CD8-positive, alpha-beta memory T cell (primary cell): ENCODE results near the gene PTCD1. TPM values are rescaled to one million over a fixed set of nuclear protein-coding genes. Genes with fewer than 3 reads are reported as not detected.
A peak's percentile ranks its signal among the peaks of the same experiment; 100 is the strongest.
"Not testable (repeated sequence)": the region's sequence is repeated elsewhere in the genome, so short reads cannot be mapped to it uniquely, and the experiment has no call there.

Experiments used
- CTCF ChIA-PET: fragments of 350-600 bp; sonication (Branson Sonifier 250); formaldehyde crosslinking; loops from one replicate; lab custom pipeline; 2021; ENCODE audit warnings: antibody characterized with exemption; lab: Charles Lee
- POLR2A ChIA-PET: fragments of 350-600 bp; sonication (Branson Sonifier 250); formaldehyde crosslinking; loops from one replicate; lab custom pipeline; 2021; ENCODE audit warnings: antibody characterized with exemption; lab: Charles Lee
- DNase-seq, 5 donors: peaks; one replicate each; pipeline versions ENCODE4 v3.0.0 to v3.0.0-alpha.2; 2020 to 2022; ENCODE audit warnings: mixed read lengths in 1 of 5
- H3K27ac ChIP-seq: one replicate; pipeline ENCODE4 v1.7.0; 2013; ENCODE audit warnings: low read depth, mild to moderate bottlenecking, low read length, moderate library complexity
- H3K27me3 ChIP-seq: 2 replicates; pipeline ENCODE4 v1.7.0; 2013; ENCODE audit warnings: low read length, mild to moderate bottlenecking; ENCODE audit not compliant: insufficient read depth, poor library complexity, severe bottlenecking
- H3K36me3 ChIP-seq: 2 replicates; pipeline ENCODE4 v1.7.0; 2013; ENCODE audit warnings: mild to moderate bottlenecking, low read length, moderate library complexity; ENCODE audit not compliant: insufficient read depth
- H3K4me1 ChIP-seq: 2 replicates; pipeline ENCODE4 v1.7.0; 2013; ENCODE audit warnings: mild to moderate bottlenecking, low read length, moderate library complexity; ENCODE audit not compliant: insufficient read depth
- H3K4me3 ChIP-seq: 2 replicates; pipeline ENCODE4 v1.7.0; 2013; ENCODE audit warnings: mild to moderate bottlenecking, low read length
- H3K9me3 ChIP-seq: 2 replicates; pipeline ENCODE4 v1.7.0; 2013; ENCODE audit warnings: mild to moderate bottlenecking, low read length
- H3K27ac Mint-ChIP-seq, 8 donors: one replicate each; pipeline ENCODE4 v1.8.0; 2020 to 2021; ENCODE audit warnings: mixed read lengths in 8 of 8, mild to moderate bottlenecking in 6 of 8, inconsistent platforms in 3 of 8, moderate library complexity in 3 of 8
- H3K27me3 Mint-ChIP-seq, 2 donors: one replicate each; pipeline ENCODE4 v1.8.0; 2020 to 2021; ENCODE audit warnings: mixed read lengths in 2 of 2, mild to moderate bottlenecking in 1 of 2, moderate library complexity in 1 of 2
- H3K36me3 Mint-ChIP-seq, 3 donors: one replicate each; pipeline ENCODE4 v1.8.0; 2020 to 2021; ENCODE audit warnings: mixed read lengths in 3 of 3, inconsistent platforms in 1 of 3, mild to moderate bottlenecking in 1 of 3
- H3K4me1 Mint-ChIP-seq, 3 donors: one replicate each; pipeline ENCODE4 v1.8.0; 2020 to 2021; ENCODE audit warnings: mixed read lengths in 3 of 3, inconsistent platforms in 1 of 3, mild to moderate bottlenecking in 1 of 3
- H3K4me3 Mint-ChIP-seq, 7 donors: one replicate each; pipeline ENCODE4 v1.8.0; 2020 to 2021; ENCODE audit warnings: mixed read lengths in 7 of 7, mild to moderate bottlenecking in 6 of 7, moderate library complexity in 4 of 7, inconsistent platforms in 2 of 7
- H3K9me3 Mint-ChIP-seq, 5 donors: one replicate each; pipeline ENCODE4 v1.8.0; 2020 to 2022; ENCODE audit warnings: mixed read lengths in 5 of 5, mild to moderate bottlenecking in 3 of 5, moderate library complexity in 2 of 5, inconsistent platforms in 1 of 5
- polyA plus RNA-seq: library from polyadenylated mRNA; unstranded; fragments of 300-500 nt; fragmentation: Illumina TruSeq; gene quantifications from one replicate; pipeline ENCODE4 v1.2.3, GENCODE V29; 2021
- total RNA-seq, 2 experiments: library from RNA; stranded (reverse); gene quantifications; one replicate each; pipeline ENCODE4 v1.2.3, GENCODE V29; 2021

Gene PTCD1
- total and polyA plus RNA-seq, 3 experiments from 2014 or later = 4.5 to 11.4 (median 8.4) TPM

DNA sequence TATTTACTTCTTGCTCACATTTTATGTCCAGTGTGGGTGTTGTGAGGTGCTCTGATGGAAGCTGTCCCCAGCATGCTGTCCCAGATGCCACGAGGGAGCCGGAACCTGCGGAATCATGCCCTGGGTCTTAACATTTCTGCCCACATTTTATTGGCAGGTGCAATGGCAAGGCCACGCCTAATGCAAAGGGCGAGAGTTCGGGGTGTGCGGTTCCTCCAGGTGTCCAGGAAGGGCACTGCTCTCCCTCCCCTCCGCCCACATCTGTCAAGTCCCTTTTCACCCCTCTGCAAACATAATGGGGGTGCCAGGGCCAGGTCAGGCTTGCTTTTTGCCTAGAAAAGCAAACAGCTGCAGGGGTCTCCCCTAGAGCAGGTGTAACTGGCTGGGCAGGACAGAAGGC lies 46.6 kb downstream of the PTCD1 start:
- Histone ChIP-seq H3K27me3 (no peaks in the 10 kb centered on the region), H3K27ac (no peak overlapping the region), H3K36me3 (peaks cover 73% of the 10 kb centered on the region), H3K9me3 (no peaks in the 10 kb centered on the region), H3K4me3 (no peak overlapping the region), H3K4me1 (peaks cover 15% of the 10 kb centered on the region)
- Mint-ChIP-seq H3K4me1 (peaks cover 13 to 36% (median 14%) of the 10 kb centered on the region in 3 donors), H3K27ac (peak overlapping the region in 7 of 8 donors; percentile 26 to 93 (median 52)), H3K27me3 (no peaks in the 10 kb centered on the region), H3K36me3 (peaks cover 0 to 88% (median 5%) of the 10 kb centered on the region in 3 donors), H3K4me3 (peak overlapping the region in 4 of 7 donors; percentile 34 to 38 (median 35)), H3K9me3 (no peaks in the 10 kb centered on the region)
- ChIA-PET CTCF (interaction anchor here (1.6 to 2.2 kb wide), 2 partner anchors 16 to 24 kb away, joined by 4 to 9 read pairs; partner anchors contain the start of genes BUD31 and PDAP1), POLR2A (interaction anchor here (0.5 to 3.4 kb wide), 6 partner anchors 9 to 488 kb away, joined by 3 to 45 read pairs (median 8); partner anchors contain the start of genes ARPC1B, BUD31 and PDAP1)
- DNase-seq = no peak

- Mint-ChIP-seq H3K36me3 (peaks cover 0 to 89% (median 9%) of the 10 kb centered on the region in 3 donors), H3K9me3 (no peaks in the 10 kb centered on the region), H3K27ac (peak overlapping the region in 4 of 8 donors; percentile 26 to 77 (median 37)), H3K4me3 (peak overlapping the region in 1 of 7 donors; percentile 48), H3K4me1 (peaks cover 13 to 34% (median 13%) of the 10 kb centered on the region in 3 donors), H3K27me3 (no peaks in the 10 kb centered on the region)
- POLR2A ChIA-PET = interaction anchor here (0.7 to 1.4 kb wide), 2 partner anchors 18 to 85 kb away, joined by 3 to 6 read pairs; partner anchors contain the start of genes BUD31 and PDAP1
- no peak overlapping the region for H3K4me3 ChIP-seq
- CTCF ChIA-PET = interaction anchor here (1.0 to 1.1 kb wide), 2 partner anchors 10 to 18 kb away, joined by 3 read pairs; partner anchors contain the start of genes BUD31 and PDAP1
- H3K4me1 ChIP-seq = peaks cover 15% of the 10 kb centered on the region
- DNase-seq = no peak
- H3K27ac ChIP-seq = no peak overlapping the region
- peaks cover 79% of the 10 kb centered on the region for H3K36me3 ChIP-seq
- H3K27me3 ChIP-seq = no peaks in the 10 kb centered on the region
- H3K9me3 ChIP-seq = no peaks in the 10 kb centered on the region
These were observed 47.5 kb downstream of the PTCD1 start for GRCh38 chr7:99390941-99391602.

DNA sequence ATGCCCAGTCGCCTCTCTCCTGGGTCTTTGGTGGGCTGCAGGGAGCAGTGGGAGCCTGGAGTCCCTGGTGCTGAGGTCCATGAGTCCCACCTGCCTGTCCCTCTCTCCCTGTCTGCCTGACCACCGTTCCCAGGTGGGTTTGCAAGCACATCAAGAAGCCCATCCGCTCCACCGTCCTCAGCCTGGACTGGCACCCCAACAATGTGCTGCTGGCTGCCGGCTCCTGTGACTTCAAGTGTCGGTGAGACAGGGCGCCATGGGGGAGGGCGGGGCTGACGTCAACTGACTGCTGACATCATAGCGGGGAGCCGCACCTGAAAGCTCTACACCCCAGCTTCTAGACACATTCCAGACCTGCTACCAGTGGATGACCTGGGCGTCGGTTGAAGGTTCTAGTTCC lies 48.8 kb downstream of the PTCD1 start:
- H3K27ac Mint-ChIP-seq = peak overlapping the region in 1 of 8 donors; percentile 58
- H3K9me3 ChIP-seq = no peaks in the 10 kb centered on the region
- H3K4me3 Mint-ChIP-seq = no peak overlapping the region
- CTCF ChIA-PET = interaction anchor here (1.0 kb wide), 1 partner anchor 19 kb away, joined by 3 read pairs; the partner anchor contains the start of genes BUD31 and PDAP1
- no peaks in the 10 kb centered on the region for H3K27me3 Mint-ChIP-seq
- H3K4me1 ChIP-seq = peaks cover 22% of the 10 kb centered on the region
- H3K36me3 ChIP-seq = peaks cover 67% of the 10 kb centered on the region
- H3K4me3 ChIP-seq = no peak overlapping the region
- H3K27ac ChIP-seq = no peak overlapping the region
- POLR2A ChIA-PET = interaction anchor here (1.0 to 1.4 kb wide), 2 partner anchors 9 to 19 kb away, joined by 6 read pairs; partner anchors contain the start of genes BUD31 and PDAP1
- peaks cover 13 to 33% (median 13%) of the 10 kb centered on the region in 3 donors for H3K4me1 Mint-ChIP-seq
- no peak for DNase-seq
- H3K27me3 ChIP-seq = no peaks in the 10 kb centered on the region
- no peaks in the 10 kb centered on the region for H3K9me3 Mint-ChIP-seq
- H3K36me3 Mint-ChIP-seq = peaks cover 0 to 83% (median 9%) of the 10 kb centered on the region in 3 donors

- H3K36me3 ChIP-seq = peaks cover 57% of the 10 kb centered on the region
- POLR2A ChIA-PET = no interaction called here
- H3K27me3 ChIP-seq = no peaks in the 10 kb centered on the region
- peaks cover 0 to 77% (median 7%) of the 10 kb centered on the region in 3 donors for H3K36me3 Mint-ChIP-seq
- H3K4me3 ChIP-seq = no peak overlapping the region
- no peak for DNase-seq
- H3K4me1 ChIP-seq = peaks cover 22% of the 10 kb centered on the region
- H3K27ac ChIP-seq = no peak overlapping the region
- H3K9me3 ChIP-seq = no peaks in the 10 kb centered on the region
- peaks cover 14 to 34% (median 24%) of the 10 kb centered on the region in 3 donors for H3K4me1 Mint-ChIP-seq
- no peaks in the 10 kb centered on the region for H3K27me3 Mint-ChIP-seq
- no peak overlapping the region for H3K4me3 Mint-ChIP-seq
- peak overlapping the region in 3 of 8 donors; percentile 17 to 91 (median 19) for H3K27ac Mint-ChIP-seq
- CTCF ChIA-PET = interaction anchor here (1.1 to 4.1 kb wide), 8 partner anchors 10 to 38 kb away, joined by 3 to 30 read pairs (median 5); no protein-coding TSS in a partner anchor
- H3K9me3 Mint-ChIP-seq = no peaks in the 10 kb centered on the region
These were observed 50.7 kb downstream of the PTCD1 start for GRCh38 chr7:99387912-99388311.

DNA sequence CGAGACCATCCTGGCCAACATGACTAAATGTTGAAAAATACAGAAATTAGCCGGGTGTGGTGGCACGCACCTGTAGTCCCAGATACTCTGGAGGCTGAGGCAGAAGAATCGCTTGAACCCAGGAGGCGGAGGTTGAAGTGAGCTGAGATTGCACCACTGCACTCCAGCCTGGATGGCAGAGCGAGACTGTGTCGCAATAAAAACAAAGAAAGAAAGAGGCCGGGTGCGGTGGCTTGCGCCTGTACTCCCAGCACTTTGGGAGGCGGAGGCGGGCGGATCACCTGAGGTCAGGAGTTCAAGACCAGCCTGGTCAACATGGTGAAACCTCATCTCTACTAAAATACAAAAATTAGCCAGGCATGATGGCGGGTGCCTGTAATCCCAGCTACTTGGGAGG lies 51.4 kb downstream of the PTCD1 start:
- Mint-ChIP-seq H3K36me3 (peaks cover 0 to 73% (median 7%) of the 10 kb centered on the region in 3 donors), H3K4me3 (peak overlapping the region in 1 of 7 donors; percentile 86), H3K27ac (peak overlapping the region in 4 of 8 donors; percentile 23 to 94 (median 80)), H3K4me1 (peaks cover 12 to 29% (median 20%) of the 10 kb centered on the region in 3 donors)
- H3K4me3 ChIP-seq, H3K27ac ChIP-seq, H3K9me3 Mint-ChIP-seq, H3K27me3 ChIP-seq, H3K9me3 ChIP-seq, DNase-seq, H3K27me3 Mint-ChIP-seq: not testable (repeated sequence)
- ChIA-PET CTCF (interaction anchor here (0.8 to 4.1 kb wide), 11 partner anchors 10 to 38 kb away, joined by 3 to 30 read pairs (median 5); partner anchors contain the start of genes BUD31 and PDAP1), POLR2A (interaction anchor here (0.6 to 0.7 kb wide), 2 partner anchors 13 to 29 kb away, joined by 3 to 4 read pairs; partner anchors contain the start of gene ARPC1B)
- Histone ChIP-seq H3K36me3 (peaks cover 57% of the 10 kb centered on the region), H3K4me1 (peaks cover 20% of the 10 kb centered on the region)

- H3K9me3 Mint-ChIP-seq = no peaks in the 10 kb centered on the region
- CTCF ChIA-PET = interaction anchor here (0.6 to 4.1 kb wide), 11 partner anchors 9 to 44 kb away, joined by 3 to 30 read pairs (median 5); partner anchors contain the start of genes BUD31 and PDAP1
- H3K27me3 ChIP-seq = no peaks in the 10 kb centered on the region
- H3K27ac Mint-ChIP-seq = peak overlapping the region in 7 of 8 donors; percentile 42 to 94 (median 77)
- no peaks in the 10 kb centered on the region for H3K9me3 ChIP-seq
- H3K4me1 Mint-ChIP-seq = peaks cover 12 to 25% (median 16%) of the 10 kb centered on the region in 3 donors
- H3K36me3 Mint-ChIP-seq = peaks cover 0 to 69% (median 7%) of the 10 kb centered on the region in 3 donors
- H3K36me3 ChIP-seq = peaks cover 51% of the 10 kb centered on the region
- peak in 3 of 5 donors; percentile 29 to 58 (median 46) for DNase-seq
- H3K4me1 ChIP-seq = peaks cover 23% of the 10 kb centered on the region
- no peak overlapping the region for H3K4me3 ChIP-seq
- peak overlapping the region in 2 of 7 donors; percentile 22 to 86 for H3K4me3 Mint-ChIP-seq
- H3K27me3 Mint-ChIP-seq = no peaks in the 10 kb centered on the region
- H3K27ac ChIP-seq = no peak overlapping the region
- POLR2A ChIA-PET = interaction anchor here (0.6 to 0.9 kb wide), 4 partner anchors 11 to 29 kb away, joined by 3 to 5 read pairs (median 4); partner anchors contain the start of gene ARPC1B
These were observed 51.9 kb downstream of the PTCD1 start for GRCh38 chr7:99386584-99387238.

GRCh38 chr7:99385564-99385963 lies 53.0 kb downstream of the PTCD1 start:
- Histone ChIP-seq H3K4me3 (no peak overlapping the region), H3K36me3 (peaks cover 40% of the 10 kb centered on the region), H3K27ac (no peak overlapping the region), H3K9me3 (no peaks in the 10 kb centered on the region), H3K27me3 (no peaks in the 10 kb centered on the region), H3K4me1 (peaks cover 35% of the 10 kb centered on the region)
- H3K27ac Mint-ChIP-seq = peak overlapping the region in 6 of 8 donors; percentile 23 to 85 (median 63)
- H3K27me3 Mint-ChIP-seq = no peaks in the 10 kb centered on the region
- POLR2A ChIA-PET = interaction anchor here (0.9 kb wide), 1 partner anchor 16 kb away, joined by 3 read pairs; no protein-coding TSS in a partner anchor
- CTCF ChIA-PET = interaction anchor here (0.8 to 4.1 kb wide), 2 partner anchors 11 to 19 kb away, joined by 3 to 30 read pairs; partner anchors contain the start of gene ARPC1B
- H3K9me3 Mint-ChIP-seq = no peaks in the 10 kb centered on the region
- no peak overlapping the region for H3K4me3 Mint-ChIP-seq
- peaks cover 0 to 64% (median 6%) of the 10 kb centered on the region in 3 donors for H3K36me3 Mint-ChIP-seq
- DNase-seq = no peak
- peaks cover 21 to 36% (median 27%) of the 10 kb centered on the region in 3 donors for H3K4me1 Mint-ChIP-seq
